GM10266 (cell line): ENCODE results near the gene MAGEB4.
"Not testable (repeated sequence)": the region's sequence is repeated elsewhere in the genome, so short reads cannot be mapped to it uniquely, and the experiment has no call there.

ENCODE experiments used
- DNase-seq: peaks from one replicate; pipeline ENCODE4 v3.0.0; 2012; ENCODE audit errors: extremely low spot score
- CTCF ChIP-seq: IDR thresholded peaks from 2 replicates; pipeline ENCODE4 v1.5.1; 2012; ENCODE audit warnings: mild to moderate bottlenecking, low read depth; ENCODE audit not compliant: control insufficient read depth, insufficient read depth; ENCODE audit errors: missing control alignments

The MAGEB4 gene

GRCh38 chrX:30241724-30242415 is at the start of gene MAGEB4:
MAGEB4 (plus strand) TSS chrX:30242000; CDS start chrX:30242136, 136 bp downstream.
- no peak for TF ChIP-seq CTCF
- no peak for DNase-seq

DNA sequence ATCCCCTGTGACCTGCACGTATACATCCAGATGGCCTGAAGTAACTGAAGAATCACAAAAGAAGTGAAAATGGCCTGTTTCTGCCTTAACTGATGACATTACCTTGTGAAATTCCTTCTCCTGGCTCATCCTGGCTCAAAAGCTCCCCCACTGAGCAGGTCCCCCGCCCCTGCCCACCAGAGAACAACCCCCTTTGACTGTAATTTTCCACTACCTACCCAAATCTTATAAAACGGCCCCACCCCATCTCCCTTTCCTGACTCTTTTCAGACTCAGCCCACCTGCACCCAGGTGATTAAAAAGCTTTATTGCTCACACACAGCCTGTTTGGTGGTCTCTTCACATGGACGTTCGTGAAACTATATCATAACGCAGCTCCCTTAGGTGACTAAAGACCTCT is 47.9 kb upstream of the MAGEB4 start:
- DNase-seq: not testable (repeated sequence)

GRCh38 chrX:30196322-30196721 is 45.5 kb upstream of the MAGEB4 start:
- DNase-seq: no peak
- TF ChIP-seq CTCF: no peak

DNA sequence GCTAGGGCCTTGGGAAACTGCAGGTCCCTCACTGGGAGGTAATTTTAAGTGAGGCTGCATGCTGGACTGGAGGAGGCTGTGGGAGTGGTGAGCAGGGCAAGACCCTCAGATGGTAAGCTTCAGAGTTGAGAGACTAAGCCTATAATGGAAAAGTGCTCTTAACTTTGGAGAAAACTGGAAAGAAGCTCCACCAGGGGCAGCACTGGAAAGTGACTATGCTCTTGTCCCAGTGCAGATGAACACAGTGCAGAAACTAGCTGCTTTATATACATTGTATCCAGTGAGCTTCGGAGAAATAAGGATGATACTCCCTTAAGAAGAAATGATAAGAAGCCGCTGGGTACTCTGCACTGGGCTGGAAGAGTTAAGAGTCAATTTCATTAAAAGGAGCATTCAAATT is 29.6 kb upstream of the MAGEB4 start:
- no peak for TF ChIP-seq CTCF
- DNase-seq: no peak

DNA sequence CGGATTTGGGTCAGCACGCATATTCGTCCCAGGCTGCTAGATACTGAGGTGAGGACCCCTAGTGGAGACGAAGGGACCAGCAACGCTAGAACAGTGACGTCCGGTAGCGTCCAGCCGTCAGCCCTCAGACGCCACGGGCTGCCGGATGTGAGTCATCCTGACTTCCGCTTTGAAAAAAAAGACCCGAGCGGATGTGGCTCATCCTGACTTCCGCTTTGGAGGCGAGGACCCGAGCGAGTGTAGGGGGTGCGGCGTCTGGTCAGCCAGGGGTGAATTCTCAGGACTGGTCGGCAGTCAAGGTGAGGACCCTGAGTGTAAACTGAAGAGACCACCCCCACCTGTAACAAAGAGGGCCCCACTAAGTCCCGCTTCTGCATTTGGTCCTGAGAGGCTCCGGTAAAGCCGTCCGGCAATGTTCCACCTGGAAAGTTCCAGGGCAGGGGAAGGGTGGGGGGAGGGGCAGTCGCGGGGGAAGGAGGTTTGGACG is 26.4 kb upstream of the MAGEB4 start, which contains the start of gene MAGEB2:
MAGEB2 (plus strand) TSS at position 207 of the 487 bp plus-strand sequence. CDS start 3,018 bp downstream, outside the sequence.
- DNase-seq: no peak
- TF ChIP-seq CTCF: no peak

GRCh38 chrX:30217465-30217864 is 24.3 kb upstream of the MAGEB4 start:
- TF ChIP-seq CTCF: no peak

GRCh38 chrX:30219372-30219771 is 22.4 kb upstream of the MAGEB4 start:
- no peak for TF ChIP-seq CTCF

More at GRCh38 chrX:30217465-30217864, 24.3 kb upstream of the MAGEB4 start:
- DNase-seq: no peak

More at GRCh38 chrX:30219372-30219771, 22.4 kb upstream of the MAGEB4 start:
- DNase-seq: no peak
